ENCODE data around the gene CCDC91.

- TF ChIP-seq CTCF (IDR thresholded peaks at IDR 0.05) (no peak), POLR2A (IDR thresholded peaks at IDR 0.05) (no peak)
Observed at GRCh38 chr12:28489246-28489645, 299.0 kb downstream of the CCDC91 start.
